Activated naive CD4-positive, alpha-beta T cell treated with anti-CD3 and anti-CD28 coated beads, Interleukin-2, amount 10 ng/mL, durations not matched to agents 7 days and 5 days (primary cell): ENCODE data around the gene SLC7A8.

Experiments used
- CTCF ChIA-PET: fragments of 350-600 bp; sonication (Branson Sonifier 250); formaldehyde crosslinking; loops from one replicate; lab custom pipeline; 2021; ENCODE audit warnings: antibody characterized with exemption; lab: Charles Lee
- DNase-seq: peaks from one replicate; pipeline ENCODE4 v3.0.0-alpha.2; 2020
- H3K27ac Mint-ChIP-seq: one replicate; pipeline ENCODE4 v1.8.0; 2021; ENCODE audit warnings: mild to moderate bottlenecking, moderate library complexity, mixed read lengths
- H3K27me3 Mint-ChIP-seq: one replicate; pipeline ENCODE4 v1.8.0; 2021; ENCODE audit warnings: mild to moderate bottlenecking, mixed read lengths
- H3K36me3 Mint-ChIP-seq: one replicate; pipeline ENCODE4 v1.8.0; 2021; ENCODE audit warnings: mixed read lengths
- H3K4me1 Mint-ChIP-seq: one replicate; pipeline ENCODE4 v1.8.0; 2021; ENCODE audit warnings: mixed read lengths
- H3K4me3 Mint-ChIP-seq: one replicate; pipeline ENCODE4 v1.8.0; 2021; ENCODE audit warnings: mild to moderate bottlenecking, moderate library complexity, mixed read lengths
- H3K9me3 Mint-ChIP-seq: one replicate; pipeline ENCODE4 v1.8.0; 2021; ENCODE audit warnings: mixed read lengths

Gene SLC7A8

DNA sequence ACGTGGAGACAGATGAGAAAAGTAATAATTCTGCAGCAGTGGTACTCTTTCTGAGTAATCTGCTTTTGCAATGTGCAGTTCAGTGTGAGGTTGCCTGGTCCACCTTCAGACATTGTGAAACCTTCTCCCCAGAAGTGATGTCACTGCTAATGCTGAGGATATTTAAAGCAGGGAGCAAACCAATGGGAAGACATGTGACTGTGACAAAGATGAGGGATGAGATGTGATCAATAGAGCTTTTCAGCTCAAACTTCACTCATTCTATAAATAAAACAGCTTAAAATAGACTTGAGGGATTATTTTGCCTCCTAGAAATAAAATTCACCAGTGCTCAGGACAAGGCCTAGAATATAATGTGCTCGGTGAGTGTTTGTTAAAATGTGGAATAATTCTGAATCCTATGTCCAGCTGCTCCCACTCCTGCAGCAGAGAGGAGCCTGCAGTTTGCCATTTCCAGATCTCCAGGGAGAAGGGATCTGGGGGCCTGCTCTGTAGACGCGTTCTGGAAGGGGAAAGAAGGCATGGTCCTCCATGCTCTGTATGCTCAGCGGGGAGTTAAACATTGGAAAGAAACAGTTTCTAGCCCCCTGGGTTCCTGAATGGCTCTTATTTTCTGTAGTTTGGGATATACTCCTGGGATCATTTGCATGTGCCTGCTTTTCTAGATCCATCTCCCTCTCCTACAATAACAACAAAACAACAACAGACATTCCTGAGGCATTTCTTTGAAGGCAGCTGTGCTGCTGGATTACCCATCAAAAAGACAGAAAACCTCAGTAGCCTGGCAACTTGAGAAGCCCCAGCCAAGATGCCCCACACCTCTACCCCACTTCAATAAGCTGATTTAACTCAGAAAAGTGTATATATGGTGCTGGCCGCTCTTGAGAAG, 8.9 kb downstream of the SLC7A8 start:
- CTCF ChIA-PET: interaction anchor here (1.7 to 5.7 kb wide), 2 partner anchors 10 to 54 kb away, joined by 4 to 29 read pairs; no protein-coding TSS in a partner anchor
- Mint-ChIP-seq H3K4me3 (no peak overlapping the region), H3K27ac (no peak overlapping the region), H3K9me3 (no peaks in the 10 kb centered on the region), H3K27me3 (peaks cover 28% of the 10 kb centered on the region), H3K36me3 (no peaks in the 10 kb centered on the region), H3K4me1 (peaks cover 16% of the 10 kb centered on the region)
- DNase-seq: no peak

DNA sequence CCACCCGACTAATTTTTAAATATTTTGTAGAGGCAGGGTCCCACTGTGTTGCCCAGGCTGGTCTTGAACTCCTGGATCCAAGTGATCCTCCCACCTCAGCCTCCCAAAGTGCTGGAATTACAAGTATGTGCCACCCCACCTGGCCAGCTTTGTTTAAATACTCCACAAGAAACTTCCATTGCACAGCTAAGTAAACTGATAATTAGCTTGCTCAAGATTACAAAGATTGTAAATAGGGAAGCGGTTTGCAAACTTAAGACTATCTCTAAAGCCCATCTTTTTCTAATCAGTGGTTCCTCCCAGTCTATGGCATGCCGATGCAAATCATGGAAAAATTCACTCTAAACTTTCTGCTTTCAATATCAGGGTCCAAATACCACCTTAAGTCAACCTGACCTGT, 9.7 kb downstream of the SLC7A8 start:
- CTCF ChIA-PET: interaction anchor here (1.1 to 5.7 kb wide), 3 partner anchors 12 to 53 kb away, joined by 3 to 29 read pairs (median 10); no protein-coding TSS in a partner anchor
- Mint-ChIP-seq H3K27ac (no peak overlapping the region), H3K4me1 (peaks cover 16% of the 10 kb centered on the region), H3K27me3 (peaks cover 26% of the 10 kb centered on the region), H3K9me3 (no peaks in the 10 kb centered on the region), H3K4me3 (no peak overlapping the region), H3K36me3 (no peaks in the 10 kb centered on the region)
- no peak for DNase-seq

DNA sequence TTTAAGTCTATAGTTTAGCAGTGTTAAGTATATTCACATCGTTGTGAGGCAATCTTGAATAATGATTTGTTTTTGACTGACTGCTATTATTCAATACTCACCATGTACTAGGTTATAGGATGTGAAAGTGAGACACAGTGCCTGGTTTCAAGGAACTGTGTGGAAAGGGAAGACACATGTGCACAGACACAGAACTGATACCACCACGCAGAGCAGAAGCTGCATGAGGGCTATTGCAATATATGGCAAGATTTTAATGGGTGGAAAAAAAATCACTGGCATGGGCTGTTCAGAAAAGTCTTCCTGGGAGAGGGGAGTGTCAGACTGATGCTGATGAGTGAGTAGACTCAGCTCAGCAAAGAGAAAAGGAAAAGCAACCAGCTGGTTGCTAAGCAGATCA, 10.4 kb downstream of the SLC7A8 start:
- Mint-ChIP-seq H3K9me3 (no peaks in the 10 kb centered on the region), H3K4me3 (no peak overlapping the region), H3K27me3 (peaks cover 21% of the 10 kb centered on the region), H3K36me3 (no peaks in the 10 kb centered on the region), H3K27ac (no peak overlapping the region), H3K4me1 (peaks cover 16% of the 10 kb centered on the region)
- no peak for DNase-seq
- CTCF ChIA-PET: interaction anchor here (0.8 to 2.0 kb wide), 3 partner anchors 9 to 52 kb away, joined by 3 to 10 read pairs (median 6); no protein-coding TSS in a partner anchor

DNA sequence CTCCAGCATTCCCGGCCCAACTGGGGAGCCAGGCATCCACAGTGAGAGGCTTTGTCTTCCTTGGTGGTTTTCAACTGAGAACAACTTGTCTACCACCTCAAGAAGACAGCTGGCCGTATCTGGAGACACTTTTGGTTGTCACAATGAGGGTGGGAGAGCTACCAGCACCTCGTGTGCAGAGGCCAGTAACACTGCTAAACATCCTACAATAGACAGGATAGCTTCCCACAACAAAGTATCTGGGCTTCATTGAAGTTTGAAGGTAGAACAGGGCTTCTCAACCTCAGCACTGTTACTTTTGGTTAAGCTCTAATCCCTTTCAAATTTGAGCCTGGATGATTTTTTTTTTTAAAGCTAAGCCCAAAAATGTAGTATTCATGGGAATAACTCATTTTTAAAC, 10.9 kb downstream of the SLC7A8 start:
- H3K27ac Mint-ChIP-seq: no peak overlapping the region
- no peak for DNase-seq
- H3K4me1 Mint-ChIP-seq: peaks cover 16% of the 10 kb centered on the region
- peaks cover 21% of the 10 kb centered on the region for H3K27me3 Mint-ChIP-seq
- no peak overlapping the region for H3K4me3 Mint-ChIP-seq
- CTCF ChIA-PET: interaction anchor here (0.8 to 2.0 kb wide), 3 partner anchors 9 to 52 kb away, joined by 3 to 10 read pairs (median 6); no protein-coding TSS in a partner anchor
- H3K9me3 Mint-ChIP-seq: no peaks in the 10 kb centered on the region
- no peaks in the 10 kb centered on the region for H3K36me3 Mint-ChIP-seq

DNA sequence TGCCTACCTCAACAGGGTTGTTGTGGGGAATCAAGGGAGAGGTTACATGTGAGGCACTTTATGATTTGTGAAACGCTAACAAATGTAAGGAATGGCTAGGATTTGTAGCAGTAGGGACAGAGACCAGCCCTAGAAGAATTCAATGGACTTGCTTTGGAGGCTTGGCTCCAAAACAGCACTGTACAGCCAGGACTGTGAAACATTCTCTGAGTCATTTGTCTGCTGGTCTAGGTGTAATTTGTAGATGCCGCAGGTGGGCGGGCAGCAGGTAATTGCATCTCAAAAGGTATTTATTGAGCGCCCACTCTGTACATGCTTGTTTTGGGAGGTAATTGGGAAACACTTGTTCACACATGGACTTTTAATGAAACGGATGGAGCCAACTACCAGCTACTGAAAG, 11.4 kb downstream of the SLC7A8 start:
- no peak overlapping the region for H3K27ac Mint-ChIP-seq
- H3K4me1 Mint-ChIP-seq: peaks cover 16% of the 10 kb centered on the region
- no peaks in the 10 kb centered on the region for H3K36me3 Mint-ChIP-seq
- H3K27me3 Mint-ChIP-seq: peaks cover 21% of the 10 kb centered on the region
- no peaks in the 10 kb centered on the region for H3K9me3 Mint-ChIP-seq
- H3K4me3 Mint-ChIP-seq: no peak overlapping the region
- no peak for DNase-seq
- CTCF ChIA-PET: interaction anchor here (0.8 to 2.0 kb wide), 2 partner anchors 10 to 51 kb away, joined by 6 to 10 read pairs; no protein-coding TSS in a partner anchor

DNA sequence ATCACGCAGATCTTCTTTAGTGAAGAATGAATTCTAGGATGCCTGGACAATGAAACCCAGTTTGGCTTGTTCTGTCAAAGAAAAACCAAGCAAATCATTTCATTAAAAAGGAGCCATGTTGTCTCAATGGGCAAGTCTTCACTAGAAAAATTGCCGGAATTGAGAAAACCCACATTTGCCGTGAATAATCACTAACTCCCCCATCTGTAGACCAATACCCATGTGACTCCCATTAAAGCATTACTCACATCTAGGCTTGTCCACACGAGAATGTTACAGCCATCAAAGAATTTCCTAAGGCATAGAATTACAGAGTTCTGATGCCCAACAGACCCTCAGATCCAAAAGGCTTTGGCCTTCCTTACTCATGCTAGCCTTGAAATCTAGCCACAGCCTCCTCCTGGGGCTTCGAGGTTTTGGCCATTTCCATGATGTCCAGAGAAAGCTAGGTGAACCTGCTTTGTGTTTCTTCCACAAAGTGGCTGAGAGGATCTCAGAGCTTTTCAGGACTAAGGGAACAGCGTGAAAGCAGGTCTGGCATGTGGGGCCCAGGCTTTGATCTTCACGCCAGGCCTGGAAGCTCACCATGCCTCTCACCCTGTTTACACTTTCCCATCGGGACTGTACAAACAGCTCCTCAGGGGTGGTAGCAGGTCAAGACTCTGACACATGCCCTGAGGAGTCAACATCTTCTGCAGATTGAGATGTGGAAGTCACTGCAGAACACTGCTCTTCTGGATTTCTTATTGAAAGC, 12.1 kb downstream of the SLC7A8 start:
- DNase-seq: no peak
- Mint-ChIP-seq H3K4me3 (no peak overlapping the region), H3K27me3 (peaks cover 21% of the 10 kb centered on the region), H3K9me3 (no peaks in the 10 kb centered on the region), H3K4me1 (peaks cover 16% of the 10 kb centered on the region), H3K27ac (no peak overlapping the region), H3K36me3 (no peaks in the 10 kb centered on the region)
- CTCF ChIA-PET: interaction anchor here (2.0 kb wide), 1 partner anchor 51 kb away, joined by 10 read pairs; no protein-coding TSS in a partner anchor

DNA sequence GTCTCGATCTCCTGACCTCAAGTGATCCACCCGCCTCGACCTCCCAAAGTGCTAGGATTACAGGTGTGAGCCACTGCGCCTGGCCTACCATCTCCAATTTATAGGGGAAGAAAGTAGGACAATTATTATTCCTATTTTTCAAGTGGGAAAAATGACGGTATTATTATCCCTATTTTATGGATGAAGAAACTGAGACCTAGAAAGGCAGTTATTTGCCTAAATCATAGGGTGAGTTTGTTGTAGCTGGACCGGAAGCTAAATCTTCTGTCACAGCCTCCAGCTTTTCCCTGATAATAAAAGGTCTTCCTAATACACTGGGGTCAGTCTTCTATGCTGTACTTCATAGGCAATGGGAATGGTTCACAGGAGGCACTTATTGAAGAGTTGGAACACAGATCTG, 13.8 kb downstream of the SLC7A8 start:
- Mint-ChIP-seq H3K4me3 (no peak overlapping the region), H3K9me3 (no peaks in the 10 kb centered on the region), H3K36me3 (no peaks in the 10 kb centered on the region), H3K27ac (no peak overlapping the region), H3K27me3 (peaks cover 12% of the 10 kb centered on the region), H3K4me1 (peaks cover 16% of the 10 kb centered on the region)
- CTCF ChIA-PET: interaction anchor here (1.0 to 1.6 kb wide), 2 partner anchors 16 to 48 kb away, joined by 3 read pairs; no protein-coding TSS in a partner anchor
- DNase-seq: no peak

DNA sequence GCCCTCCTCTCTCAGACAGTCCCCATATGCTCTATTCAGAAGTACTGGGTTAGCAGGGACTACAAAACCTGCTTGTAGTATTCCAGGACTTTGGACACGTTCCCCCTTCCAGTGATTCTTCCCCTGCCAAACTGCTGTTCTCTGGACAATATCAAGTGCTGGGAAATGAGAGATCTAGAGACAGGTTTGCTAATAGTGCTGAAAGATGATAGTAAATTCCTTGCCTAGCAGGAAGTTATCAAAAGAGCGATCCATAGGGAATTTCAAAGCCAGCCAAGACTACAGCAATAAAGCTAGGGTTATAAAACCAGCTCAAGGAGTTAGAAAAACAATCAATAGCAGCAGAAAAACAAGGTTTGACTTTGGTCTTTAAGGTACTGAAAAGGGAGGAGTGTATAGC, 15.2 kb downstream of the SLC7A8 start:
- DNase-seq: no peak
- H3K27ac Mint-ChIP-seq: no peak overlapping the region
- no peaks in the 10 kb centered on the region for H3K9me3 Mint-ChIP-seq
- H3K4me1 Mint-ChIP-seq: peaks cover 15% of the 10 kb centered on the region
- H3K36me3 Mint-ChIP-seq: no peaks in the 10 kb centered on the region
- H3K4me3 Mint-ChIP-seq: no peak overlapping the region
- peaks cover 11% of the 10 kb centered on the region for H3K27me3 Mint-ChIP-seq
- CTCF ChIA-PET: interaction anchor here (0.9 to 1.0 kb wide), 3 partner anchors 16 to 19 kb away, joined by 3 to 5 read pairs (median 3); no protein-coding TSS in a partner anchor

DNA sequence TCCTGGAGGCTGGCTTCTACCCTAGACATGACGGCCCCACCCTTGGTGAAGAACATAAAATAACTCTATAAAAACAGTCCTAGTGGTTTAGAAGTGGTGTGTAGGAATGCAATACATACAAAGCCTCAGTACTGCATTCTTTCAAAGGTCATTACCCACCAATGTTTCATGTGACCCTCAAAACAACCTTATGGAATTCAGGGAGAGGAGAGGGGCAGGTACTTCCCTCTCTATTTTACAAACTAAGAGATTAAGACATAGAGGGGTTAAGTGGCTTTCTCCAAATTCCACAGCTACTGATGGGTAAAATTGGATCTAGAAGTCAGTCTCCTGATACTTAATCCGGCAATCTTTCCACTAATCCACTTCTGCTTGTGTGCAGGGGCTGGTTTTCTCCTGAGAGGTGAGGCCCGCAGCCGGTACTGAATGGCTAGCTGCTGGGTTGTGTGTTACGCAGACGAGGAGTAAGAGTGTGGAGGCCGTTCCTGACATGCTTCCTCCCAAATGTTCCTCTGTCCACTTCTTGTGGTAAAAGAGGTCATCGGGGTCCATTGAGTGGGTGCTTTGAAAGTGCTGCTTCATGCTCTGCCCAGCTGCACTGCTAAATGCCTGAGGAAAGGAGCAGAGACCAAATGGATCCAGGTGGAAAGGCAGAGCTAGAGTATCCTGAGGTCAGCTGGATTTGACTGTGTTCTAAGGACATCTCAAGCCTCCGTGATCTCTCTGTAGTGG, 16.2 kb downstream of the SLC7A8 start:
- CTCF ChIA-PET: interaction anchor here (0.9 to 1.0 kb wide), 3 partner anchors 13 to 20 kb away, joined by 3 read pairs; no protein-coding TSS in a partner anchor
- Mint-ChIP-seq H3K4me1 (peaks cover 15% of the 10 kb centered on the region), H3K36me3 (no peaks in the 10 kb centered on the region), H3K27ac (no peak overlapping the region), H3K27me3 (peaks cover 11% of the 10 kb centered on the region), H3K4me3 (no peak overlapping the region), H3K9me3 (no peaks in the 10 kb centered on the region)
- no peak for DNase-seq

DNA sequence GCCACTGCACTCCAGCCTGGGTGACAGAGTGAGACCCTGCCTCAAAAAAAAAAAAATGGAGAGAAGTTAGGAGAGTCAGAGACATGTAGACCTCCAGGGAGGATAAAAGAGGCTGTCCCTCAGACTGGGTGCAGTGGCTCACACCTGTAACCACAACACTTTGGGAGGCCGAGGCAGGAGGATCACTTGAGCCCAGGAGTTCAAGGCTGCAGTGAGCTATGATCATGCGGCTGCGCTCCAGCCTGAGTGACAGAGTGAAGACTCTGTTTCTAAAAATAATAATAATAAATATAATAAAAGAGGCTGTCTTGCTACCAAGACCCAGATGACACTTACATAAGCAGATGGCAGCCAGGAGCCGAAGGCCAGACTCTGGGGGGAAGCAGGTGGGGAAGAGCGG, 18.5 kb downstream of the SLC7A8 start:
- Mint-ChIP-seq H3K4me1 (peaks cover 19% of the 10 kb centered on the region), H3K9me3 (no peaks in the 10 kb centered on the region), H3K36me3 (no peaks in the 10 kb centered on the region), H3K27ac (no peak overlapping the region), H3K4me3 (no peak overlapping the region), H3K27me3 (peaks cover 10% of the 10 kb centered on the region)
- CTCF ChIA-PET: no interaction called here
- DNase-seq: no peak

DNA sequence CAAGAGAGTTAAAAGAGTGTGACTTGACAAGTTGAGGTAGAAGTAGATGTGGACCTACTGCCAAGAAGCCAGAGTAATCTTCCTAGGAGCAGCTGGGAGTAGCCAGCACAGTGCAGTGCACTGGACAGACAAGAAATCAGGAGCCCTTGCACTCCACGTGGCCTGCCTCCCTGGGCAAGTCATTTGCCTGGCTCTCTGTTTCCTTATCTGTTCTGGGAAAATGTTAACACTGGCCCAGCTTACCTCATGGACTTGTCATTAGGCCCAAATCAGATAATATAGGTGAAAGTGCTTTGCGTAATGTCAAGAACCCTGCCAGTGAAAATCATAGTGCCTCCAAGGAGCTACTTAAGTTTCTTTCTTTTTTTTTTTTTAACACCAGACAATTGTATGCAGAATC, 19.2 kb downstream of the SLC7A8 start:
- Mint-ChIP-seq H3K9me3 (no peaks in the 10 kb centered on the region), H3K36me3 (no peaks in the 10 kb centered on the region), H3K4me1 (peaks cover 19% of the 10 kb centered on the region), H3K27me3 (peaks cover 17% of the 10 kb centered on the region), H3K4me3 (no peak overlapping the region), H3K27ac (no peak overlapping the region)
- CTCF ChIA-PET: interaction anchor here (1.2 kb wide), 1 partner anchor 43 kb away, joined by 3 read pairs; no protein-coding TSS in a partner anchor
- DNase-seq: no peak

DNA sequence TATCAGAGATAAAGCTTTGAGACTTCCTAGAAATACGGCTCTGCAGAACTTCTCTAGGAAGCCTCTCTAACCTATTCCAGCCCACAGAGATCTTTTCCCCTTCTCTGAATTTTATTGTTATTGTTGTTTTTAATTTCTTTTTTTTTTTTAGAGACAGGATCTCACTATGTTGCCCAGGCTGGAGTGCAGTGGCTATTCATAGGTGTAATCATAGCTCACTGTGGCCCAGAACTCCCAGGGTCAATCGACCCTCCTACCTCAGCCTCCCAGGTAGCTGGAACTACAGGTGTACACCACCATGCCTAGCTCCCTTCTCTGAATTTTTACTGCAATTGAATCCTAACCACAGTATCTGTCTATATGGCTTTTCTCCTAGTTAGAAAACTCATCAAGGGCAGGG, 19.6 kb downstream of the SLC7A8 start:
- Mint-ChIP-seq H3K27me3 (peaks cover 19% of the 10 kb centered on the region), H3K36me3 (no peaks in the 10 kb centered on the region), H3K27ac (no peak overlapping the region), H3K4me1 (peaks cover 19% of the 10 kb centered on the region), H3K4me3 (no peak overlapping the region), H3K9me3 (no peaks in the 10 kb centered on the region)
- no peak for DNase-seq
- CTCF ChIA-PET: interaction anchor here (1.2 to 1.6 kb wide), 2 partner anchors 14 to 42 kb away, joined by 3 to 4 read pairs; no protein-coding TSS in a partner anchor

DNA sequence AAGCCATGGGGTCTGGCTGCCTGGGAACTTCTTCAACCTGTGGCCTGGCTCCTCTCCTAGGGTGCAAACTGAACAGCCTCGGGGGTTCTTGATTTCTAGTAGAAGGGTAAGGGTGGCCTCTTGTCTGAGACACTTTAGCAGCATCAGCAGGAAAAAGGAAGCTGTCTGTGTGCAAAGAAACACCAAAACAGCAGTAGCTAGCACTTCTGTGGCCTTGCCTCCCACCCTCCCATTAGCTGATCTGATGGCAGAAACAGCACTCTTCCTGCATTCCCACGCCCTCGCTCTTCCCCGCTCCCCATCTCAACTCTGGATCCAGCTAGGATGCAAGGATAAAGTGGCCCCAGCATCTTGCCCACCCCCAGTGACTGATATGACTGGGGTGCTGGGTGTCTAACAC, 20.7 kb downstream of the SLC7A8 start:
- H3K4me3 Mint-ChIP-seq: no peak overlapping the region
- DNase-seq: no peak
- H3K27me3 Mint-ChIP-seq: peaks cover 23% of the 10 kb centered on the region
- no peaks in the 10 kb centered on the region for H3K36me3 Mint-ChIP-seq
- H3K4me1 Mint-ChIP-seq: peaks cover 19% of the 10 kb centered on the region
- CTCF ChIA-PET: interaction anchor here (1.6 to 2.3 kb wide), 2 partner anchors 15 to 43 kb away, joined by 4 to 10 read pairs; no protein-coding TSS in a partner anchor
- H3K9me3 Mint-ChIP-seq: no peaks in the 10 kb centered on the region
- H3K27ac Mint-ChIP-seq: peak overlapping the region; percentile 45
